Dendritic cell treated with granulocyte-macrophage colony-stimulating factor and Interleukin-4, amounts not matched to agents 40 ng/mL and 50 ng/mL, for 4 days (primary cell): Measurements from ENCODE around the gene NFIX.

ENCODE experiments used
- H3K27ac Mint-ChIP-seq: one replicate; pipeline ENCODE4 v1.8.0; 2022; ENCODE audit warnings: mild to moderate bottlenecking, mixed read lengths
- H3K27me3 Mint-ChIP-seq: one replicate; pipeline ENCODE4 v1.8.0; 2022; ENCODE audit warnings: mild to moderate bottlenecking, mixed read lengths
- H3K36me3 Mint-ChIP-seq: one replicate; pipeline ENCODE4 v1.8.0; 2022; ENCODE audit warnings: low read depth, mixed read lengths
- H3K4me1 Mint-ChIP-seq: one replicate; pipeline ENCODE4 v1.8.0; 2022; ENCODE audit warnings: low read depth, mixed read lengths
- H3K4me3 Mint-ChIP-seq: one replicate; pipeline ENCODE4 v1.8.0; 2022; ENCODE audit warnings: mild to moderate bottlenecking, moderate library complexity, mixed read lengths
- H3K9me3 Mint-ChIP-seq: one replicate; pipeline ENCODE4 v1.8.0; 2022; ENCODE audit warnings: mixed read lengths
- intact Hi-C: fragments of 100-400 bp; cut with micrococcal nuclease; formaldehyde crosslinking; loops from one replicate; pipeline ENCODE4 v1.15.0; 2022

The NFIX gene

GRCh38 chr19:13095393-13095784 is 100.1 kb downstream of the NFIX start:
- H3K4me1 Mint-ChIP-seq = peaks cover 59% of the 10 kb centered on the region
- peaks cover 5% of the 10 kb centered on the region for H3K27me3 Mint-ChIP-seq
- peak overlapping the region; percentile 98 for H3K27ac Mint-ChIP-seq
- H3K9me3 Mint-ChIP-seq = no peaks in the 10 kb centered on the region
- peaks cover 33% of the 10 kb centered on the region for H3K36me3 Mint-ChIP-seq
- peak overlapping the region; percentile 92 for H3K4me3 Mint-ChIP-seq
- intact Hi-C loops = loop anchor here (2.0 kb wide), 1 partner anchor 117 kb away; no protein-coding TSS in a partner anchor

GRCh38 chr19:13095934-13096927 is 101.0 kb downstream of the NFIX start:
- Mint-ChIP-seq H3K27ac (peak overlapping the region; percentile 98), H3K27me3 (peaks cover 5% of the 10 kb centered on the region), H3K4me3 (peak overlapping the region; percentile 92), H3K36me3 (peaks cover 41% of the 10 kb centered on the region), H3K9me3 (no peaks in the 10 kb centered on the region), H3K4me1 (peaks cover 64% of the 10 kb centered on the region)
- intact Hi-C loops = loop anchor here (2.0 kb wide), 1 partner anchor 117 kb away; no protein-coding TSS in a partner anchor

GRCh38 chr19:13097033-13097462 is 101.8 kb downstream of the NFIX start:
- peak overlapping the region; percentile 98 for H3K27ac Mint-ChIP-seq
- no peaks in the 10 kb centered on the region for H3K27me3 Mint-ChIP-seq
- peak overlapping the region; percentile 92 for H3K4me3 Mint-ChIP-seq
- no peaks in the 10 kb centered on the region for H3K9me3 Mint-ChIP-seq
- intact Hi-C loops = no loop called here
- peaks cover 50% of the 10 kb centered on the region for H3K36me3 Mint-ChIP-seq
- H3K4me1 Mint-ChIP-seq = peaks cover 65% of the 10 kb centered on the region

- Mint-ChIP-seq H3K4me3 (peak overlapping the region; percentile 92), H3K27ac (peak overlapping the region; percentile 98), H3K27me3 (no peaks in the 10 kb centered on the region), H3K4me1 (peaks cover 65% of the 10 kb centered on the region), H3K36me3 (peaks cover 56% of the 10 kb centered on the region), H3K9me3 (no peaks in the 10 kb centered on the region)
- intact Hi-C loops = no loop called here
Observed at GRCh38 chr19:13097463-13098258, 102.4 kb downstream of the NFIX start.

GRCh38 chr19:13098277-13099072 is 103.2 kb downstream of the NFIX start:
- peak overlapping the region; percentile 92 for H3K4me3 Mint-ChIP-seq
- H3K4me1 Mint-ChIP-seq = peaks cover 70% of the 10 kb centered on the region
- intact Hi-C loops = no loop called here

GRCh38 chr19:13099073-13099999 is 104.1 kb downstream of the NFIX start:
- Mint-ChIP-seq H3K4me1 (peaks cover 71% of the 10 kb centered on the region), H3K9me3 (no peaks in the 10 kb centered on the region), H3K36me3 (peaks cover 62% of the 10 kb centered on the region), H3K27ac (peak overlapping the region; percentile 98), H3K27me3 (no peaks in the 10 kb centered on the region), H3K4me3 (peak overlapping the region; percentile 92)
- intact Hi-C loops = no loop called here

More at GRCh38 chr19:13098277-13099072, 103.2 kb downstream of the NFIX start:
- Mint-ChIP-seq H3K27ac (peak overlapping the region; percentile 98), H3K36me3 (peaks cover 60% of the 10 kb centered on the region), H3K9me3 (no peaks in the 10 kb centered on the region), H3K27me3 (no peaks in the 10 kb centered on the region)

- Mint-ChIP-seq H3K27me3 (no peaks in the 10 kb centered on the region), H3K36me3 (peaks cover 70% of the 10 kb centered on the region), H3K9me3 (no peaks in the 10 kb centered on the region), H3K4me3 (peak overlapping the region; percentile 92), H3K4me1 (peaks cover 71% of the 10 kb centered on the region), H3K27ac (peak overlapping the region; percentile 98)
- intact Hi-C loops = loop anchor here (5.0 kb wide), 1 partner anchor 52 kb away; the partner anchor contains the start of genes IER2 and STX10
Observed at GRCh38 chr19:13100031-13100588, 104.8 kb downstream of the NFIX start.

GRCh38 chr19:13100841-13101589 is 105.7 kb downstream of the NFIX start:
- no peaks in the 10 kb centered on the region for H3K9me3 Mint-ChIP-seq
- peaks cover 75% of the 10 kb centered on the region for H3K4me1 Mint-ChIP-seq
- peak overlapping the region; percentile 98 for H3K27ac Mint-ChIP-seq
- no peaks in the 10 kb centered on the region for H3K27me3 Mint-ChIP-seq
- intact Hi-C loops = loop anchor here (5.0 kb wide), 1 partner anchor 51 kb away; the partner anchor contains the start of genes IER2 and STX10
- H3K4me3 Mint-ChIP-seq = peak overlapping the region; percentile 92
- peaks cover 68% of the 10 kb centered on the region for H3K36me3 Mint-ChIP-seq

- Mint-ChIP-seq H3K27ac (peak overlapping the region; percentile 98), H3K4me1 (peaks cover 70% of the 10 kb centered on the region), H3K9me3 (no peaks in the 10 kb centered on the region), H3K36me3 (peaks cover 65% of the 10 kb centered on the region), H3K27me3 (no peaks in the 10 kb centered on the region), H3K4me3 (peak overlapping the region; percentile 92)
- intact Hi-C loops = loop anchor here (5.0 kb wide), 1 partner anchor 50 kb away; the partner anchor contains the start of genes IER2 and STX10
Observed at GRCh38 chr19:13101590-13102415, 106.5 kb downstream of the NFIX start.

- intact Hi-C loops = loop anchor here (5.0 kb wide), 1 partner anchor 50 kb away; the partner anchor contains the start of genes IER2 and STX10
- Mint-ChIP-seq H3K27me3 (no peaks in the 10 kb centered on the region), H3K4me3 (peak overlapping the region; percentile 92), H3K27ac (peak overlapping the region; percentile 98), H3K9me3 (no peaks in the 10 kb centered on the region), H3K4me1 (peaks cover 70% of the 10 kb centered on the region), H3K36me3 (peaks cover 70% of the 10 kb centered on the region)
Observed at GRCh38 chr19:13102416-13102665, 107.1 kb downstream of the NFIX start.
